Nephron progenitor cell (in vitro differentiated cells): ENCODE results near the gene DNAAF9.

Experiments
- DNase-seq: peaks from one replicate; pipeline ENCODE4 v3.0.0; 2021
- H3K27ac Mint-ChIP-seq: 2 replicates; pipeline ENCODE4 v1.8.0; 2021; ENCODE audit warnings: mild to moderate bottlenecking, moderate library complexity, mixed read lengths
- H3K27me3 Mint-ChIP-seq: 2 replicates; pipeline ENCODE4 v1.8.0; 2021; ENCODE audit warnings: mild to moderate bottlenecking, low read depth, mixed read lengths; ENCODE audit not compliant: poor library complexity
- H3K36me3 Mint-ChIP-seq: 2 replicates; pipeline ENCODE4 v1.8.0; 2021; ENCODE audit warnings: low read depth, mixed read lengths
- H3K4me1 Mint-ChIP-seq: 2 replicates; pipeline ENCODE4 v1.8.0; 2021; ENCODE audit warnings: mixed read lengths
- H3K4me3 Mint-ChIP-seq: 2 replicates; pipeline ENCODE4 v1.8.0; 2021; ENCODE audit warnings: mild to moderate bottlenecking, moderate library complexity, mixed read lengths
- H3K9me3 Mint-ChIP-seq: 2 replicates; pipeline ENCODE4 v1.8.0; 2021; ENCODE audit warnings: mild to moderate bottlenecking, moderate library complexity, mixed read lengths
- CTCF ChIP-seq: fragments of 200-600 bp; sonication (generic); IDR thresholded peaks from 2 replicates; pipeline ENCODE4 v1.5.0; 2021; ENCODE audit warnings: antibody characterized with exemption

The DNAAF9 gene

GRCh38 chr20:3360752-3361151, 46.7 kb downstream of the DNAAF9 start:
- no peak overlapping the region for H3K27ac Mint-ChIP-seq
- no peaks in the 10 kb centered on the region for H3K4me1 Mint-ChIP-seq

GRCh38 chr20:3358676-3359340, 48.7 kb downstream of the DNAAF9 start:
- no peak for DNase-seq
- no peaks in the 10 kb centered on the region for H3K4me1 Mint-ChIP-seq
- H3K36me3 Mint-ChIP-seq, result peaks cover 18% of the 10 kb centered on the region
- H3K27me3 Mint-ChIP-seq, result no peaks in the 10 kb centered on the region
- no peak overlapping the region for H3K4me3 Mint-ChIP-seq
- no peaks in the 10 kb centered on the region for H3K9me3 Mint-ChIP-seq
- TF ChIP-seq CTCF, result no peak
- H3K27ac Mint-ChIP-seq, result no peak overlapping the region

More at GRCh38 chr20:3360752-3361151, 46.7 kb downstream of the DNAAF9 start:
- no peak overlapping the region for H3K4me3 Mint-ChIP-seq
- H3K27me3 Mint-ChIP-seq, result no peaks in the 10 kb centered on the region
- no peaks in the 10 kb centered on the region for H3K9me3 Mint-ChIP-seq
- H3K36me3 Mint-ChIP-seq, result peaks cover 22% of the 10 kb centered on the region
- DNase-seq, result no peak
- no peak for TF ChIP-seq CTCF
